Measurements from ENCODE around the gene WIZ. TPM values are rescaled to one million over a fixed set of nuclear protein-coding genes. Genes with fewer than 3 reads are reported as not detected.

WIZ gene
- total RNA-seq, 2 donors from 2014 or later, result 55.9 to 93.3 TPM

DNA sequence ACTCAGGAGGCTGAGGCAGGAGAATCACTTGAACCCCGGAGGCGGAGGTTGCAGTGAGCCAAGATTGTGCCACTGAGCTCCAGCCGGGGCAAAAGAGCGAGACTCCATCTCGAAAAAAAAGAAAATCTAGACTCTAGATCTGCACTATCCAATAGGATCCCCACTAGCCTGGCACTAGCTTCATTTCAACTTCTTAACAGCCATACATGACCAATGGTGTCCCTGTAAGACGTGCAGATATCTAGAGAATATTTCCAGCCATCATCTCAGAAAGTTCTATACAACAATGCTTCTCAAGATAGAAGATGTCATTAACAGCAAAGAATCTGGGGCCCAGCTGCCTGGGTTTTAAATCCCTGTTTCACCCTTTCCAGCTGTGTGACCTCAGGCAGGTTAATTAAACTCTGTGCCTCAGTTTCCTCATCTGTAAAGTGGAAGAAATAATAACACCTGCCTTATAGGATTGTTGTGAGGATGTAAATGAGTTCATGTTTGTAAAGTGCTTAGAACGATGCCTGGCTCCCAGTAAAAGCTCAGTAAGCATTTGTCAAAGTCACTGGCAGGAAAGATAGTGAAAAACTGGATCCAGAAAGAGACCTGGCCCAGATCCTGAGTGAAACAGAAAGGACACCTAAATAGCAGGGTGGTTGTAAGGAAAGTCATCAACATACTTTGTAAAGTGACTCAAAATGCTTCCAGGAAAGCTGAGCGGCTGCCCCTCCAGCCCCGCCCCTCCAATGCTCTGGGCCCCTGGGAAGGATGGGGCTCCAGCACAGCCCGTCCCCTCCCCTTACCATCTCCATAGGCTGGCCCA, 13.5 kb downstream of the WIZ start:
- WGBS, result 90% methylated on average over 10 of the region's 10 CpGs
- DNase-seq (ENCODE audit: low spot score), result no peak
- no peak overlapping the region for H3K27ac ChIP-seq
- TF ChIP-seq, protein P1, sequence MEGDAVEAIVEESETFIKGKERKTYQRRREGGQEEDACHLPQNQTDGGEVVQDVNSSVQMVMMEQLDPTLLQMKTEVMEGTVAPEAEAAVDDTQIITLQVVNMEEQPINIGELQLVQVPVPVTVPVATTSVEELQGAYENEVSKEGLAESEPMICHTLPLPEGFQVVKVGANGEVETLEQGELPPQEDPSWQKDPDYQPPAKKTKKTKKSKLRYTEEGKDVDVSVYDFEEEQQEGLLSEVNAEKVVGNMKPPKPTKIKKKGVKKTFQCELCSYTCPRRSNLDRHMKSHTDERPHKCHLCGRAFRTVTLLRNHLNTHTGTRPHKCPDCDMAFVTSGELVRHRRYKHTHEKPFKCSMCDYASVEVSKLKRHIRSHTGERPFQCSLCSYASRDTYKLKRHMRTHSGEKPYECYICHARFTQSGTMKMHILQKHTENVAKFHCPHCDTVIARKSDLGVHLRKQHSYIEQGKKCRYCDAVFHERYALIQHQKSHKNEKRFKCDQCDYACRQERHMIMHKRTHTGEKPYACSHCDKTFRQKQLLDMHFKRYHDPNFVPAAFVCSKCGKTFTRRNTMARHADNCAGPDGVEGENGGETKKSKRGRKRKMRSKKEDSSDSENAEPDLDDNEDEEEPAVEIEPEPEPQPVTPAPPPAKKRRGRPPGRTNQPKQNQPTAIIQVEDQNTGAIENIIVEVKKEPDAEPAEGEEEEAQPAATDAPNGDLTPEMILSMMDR (IDR thresholded peaks at IDR 0.05), result no peak
- no peak for TF ChIP-seq POLR2A (IDR thresholded peaks at IDR 0.05)
- no peak for TF ChIP-seq POLR2AphosphoS5 (IDR thresholded peaks at IDR 0.05)
- no peak overlapping the region for H3K4me3 ChIP-seq
- H3K4me1 ChIP-seq (replicated peaks), result peaks cover 13% of the 10 kb centered on the region
- no peaks in the 10 kb centered on the region for H3K27me3 ChIP-seq (replicated peaks; ENCODE audit: insufficient read depth)
- no peaks in the 10 kb centered on the region for H3K36me3 ChIP-seq
- H3K9me3 ChIP-seq, result no peaks in the 10 kb centered on the region
- intact Hi-C loops (cut with DNase I), result loop anchor here (5.0 kb wide), 1 partner anchor 174 kb away; no protein-coding TSS in a partner anchor

- no peaks in the 10 kb centered on the region for H3K27me3 ChIP-seq (replicated peaks; ENCODE audit: insufficient read depth)
- TF ChIP-seq POLR2A (IDR thresholded peaks at IDR 0.05) (no peak), POLR2AphosphoS5 (IDR thresholded peaks at IDR 0.05) (no peak)
- TF ChIP-seq, protein P1 (IDR thresholded peaks at IDR 0.05), result no peak
- peak overlapping the region; percentile 87 to 88 for H3K27ac ChIP-seq
- peaks cover 0 to 10% of the 10 kb centered on the region in 2 donors for H3K36me3 ChIP-seq
- H3K9me3 ChIP-seq, result no peaks in the 10 kb centered on the region
- intact Hi-C loops (cut with DNase I), result loop anchor here (5.0 kb wide), 1 partner anchor 56 kb away; the partner anchor contains the start of gene AKAP8
- WGBS, result 58% methylated on average over 8 of the region's 8 CpGs
- DNase-seq (ENCODE audit: low spot score), result no peak
- peaks cover 18% of the 10 kb centered on the region for H3K4me1 ChIP-seq (replicated peaks)
- peak overlapping the region; percentile 78 to 85 for H3K4me3 ChIP-seq
Observed at GRCh38 chr19:15433519-15434069, 16.2 kb downstream of the WIZ start.

DNA sequence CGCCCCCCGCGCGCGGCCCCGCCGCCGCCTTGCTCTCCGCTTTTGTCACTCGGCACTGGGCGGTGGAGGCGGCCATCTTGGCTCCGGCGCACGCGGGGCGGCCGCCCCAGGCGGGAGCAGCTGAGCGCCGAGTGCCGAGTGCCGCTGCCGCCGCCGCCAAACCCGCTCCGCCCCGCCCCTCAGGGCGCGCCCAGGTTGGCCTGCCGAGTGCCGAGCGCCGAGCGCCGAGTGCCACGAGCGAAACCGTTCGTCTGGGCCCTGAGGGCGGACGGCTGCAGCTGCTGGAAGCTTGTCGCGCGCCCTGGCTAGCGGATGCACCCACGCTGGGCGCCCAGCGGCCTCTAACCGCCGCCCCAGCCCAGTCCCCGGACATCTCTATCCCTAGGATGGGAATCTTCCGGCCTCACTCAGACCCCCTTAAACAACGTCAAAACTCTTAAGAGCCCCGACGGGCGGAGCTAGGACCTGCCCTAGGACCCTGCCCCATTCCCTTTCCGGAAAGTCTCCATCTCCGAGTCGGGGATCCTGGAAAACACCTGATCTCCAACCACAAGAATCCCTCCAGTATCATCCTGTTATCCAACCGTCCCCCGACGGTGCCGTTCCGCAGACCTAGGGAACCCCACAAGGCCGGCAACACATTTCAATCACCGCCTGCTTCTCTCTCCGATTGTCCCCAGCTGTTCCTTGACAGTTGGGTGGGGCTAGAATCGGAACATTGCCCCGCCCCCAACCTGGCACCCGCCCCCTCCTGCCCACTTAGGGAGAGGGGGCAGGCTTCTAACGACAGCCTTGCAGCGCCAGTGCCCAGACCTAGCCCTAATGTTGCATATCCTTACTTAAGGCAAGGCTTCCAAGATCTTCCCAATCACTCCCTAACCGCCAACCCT, 16.9 kb downstream of the WIZ start:
- H3K27me3 ChIP-seq (replicated peaks; ENCODE audit: insufficient read depth), result no peaks in the 10 kb centered on the region
- H3K9me3 ChIP-seq, result no peaks in the 10 kb centered on the region
- H3K4me3 ChIP-seq, result peak overlapping the region; percentile 78 to 85
- peaks cover 0 to 10% of the 10 kb centered on the region in 2 donors for H3K36me3 ChIP-seq
- H3K27ac ChIP-seq, result peak overlapping the region; percentile 87 to 88
- H3K4me1 ChIP-seq (replicated peaks), result peaks cover 18% of the 10 kb centered on the region
- intact Hi-C loops (cut with DNase I), result loop anchor here (5.0 kb wide), 1 partner anchor 56 kb away; the partner anchor contains the start of gene AKAP8
- WGBS, result under 1% methylated on average over 48 of the region's 75 CpGs
- peak; percentile 84 for DNase-seq (ENCODE audit: low spot score)
- TF ChIP-seq POLR2A (IDR thresholded peaks at IDR 0.05) (no peak), POLR2AphosphoS5 (IDR thresholded peaks at IDR 0.05) (peak; percentile 33)

GRCh38 chr19:15432018-15432494, 17.7 kb downstream of the WIZ start:
- WGBS, result 0% methylated on average over 18 of the region's 44 CpGs
- H3K27me3 ChIP-seq (replicated peaks; ENCODE audit: insufficient read depth), result no peaks in the 10 kb centered on the region
- intact Hi-C loops (cut with DNase I), result loop anchor here (5.0 kb wide), 1 partner anchor 55 kb away; the partner anchor contains the start of gene AKAP8
- H3K36me3 ChIP-seq, result peaks cover 0 to 10% of the 10 kb centered on the region in 2 donors
- H3K27ac ChIP-seq, result peak overlapping the region; percentile 15 to 49
- TF ChIP-seq, protein P1 (IDR thresholded peaks at IDR 0.05), result no peak
- no peak for TF ChIP-seq POLR2A (IDR thresholded peaks at IDR 0.05)
- H3K9me3 ChIP-seq, result no peaks in the 10 kb centered on the region
- H3K4me1 ChIP-seq (replicated peaks), result peaks cover 18% of the 10 kb centered on the region
- H3K4me3 ChIP-seq, result peak overlapping the region; percentile 78 to 85
- DNase-seq (ENCODE audit: low spot score), result no peak

All from prostate gland (tissue), 2 donors.